Hindlimb muscle (tissue), 1 donor: Measurements from ENCODE around the gene CCL17. TPM values are rescaled to one million over a fixed set of nuclear protein-coding genes. Genes with fewer than 3 reads are reported as not detected.

Experiments
- DNase-seq: peaks from one replicate; pipeline ENCODE4 v3.0.0-alpha.2; 2013
- polyA plus RNA-seq: library from polyadenylated mRNA; unstranded; fragments of 120-200 nt; gene quantifications from one replicate; pipeline ENCODE4 v1.2.1, GENCODE V29; 2013; ENCODE audit not compliant: insufficient read length

CCL17 gene
- polyA plus RNA-seq, 1 donor = not detected

DNA sequence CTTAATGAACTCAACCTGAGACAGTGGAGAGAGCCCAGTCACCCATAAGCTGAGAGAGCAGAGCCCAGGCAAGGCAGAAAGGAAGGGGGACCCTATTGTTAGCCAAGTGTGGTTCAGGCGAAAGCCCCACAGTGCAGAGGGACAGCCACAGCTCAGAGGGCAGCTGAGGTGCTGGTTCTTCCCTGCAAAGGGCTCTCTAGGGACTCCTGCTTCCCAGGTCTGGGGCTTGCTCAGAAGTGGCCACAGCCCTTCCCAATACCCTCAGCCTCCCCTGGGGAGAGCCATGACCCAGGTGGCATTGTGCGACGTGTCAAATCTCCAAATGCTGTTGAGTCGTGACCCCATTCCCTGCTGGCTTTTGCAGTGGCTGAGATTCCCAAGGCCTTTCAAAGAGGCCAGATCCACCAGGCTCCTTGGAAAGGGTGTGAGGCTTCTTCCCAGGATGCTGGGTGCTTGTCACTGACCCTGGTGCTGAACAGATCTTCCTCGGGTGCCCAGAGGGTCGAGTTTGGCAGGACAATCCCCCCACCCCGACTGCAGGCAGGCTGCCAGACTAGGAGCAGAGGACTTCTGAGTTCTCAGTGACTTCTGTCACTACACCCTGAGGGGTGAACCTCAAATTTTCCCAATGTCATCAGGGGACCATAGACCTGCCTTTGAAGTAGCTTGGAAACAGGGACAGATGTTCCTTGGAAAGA, 2.5 kb upstream of the CCL17 start:
- DNase-seq = no peak

DNA sequence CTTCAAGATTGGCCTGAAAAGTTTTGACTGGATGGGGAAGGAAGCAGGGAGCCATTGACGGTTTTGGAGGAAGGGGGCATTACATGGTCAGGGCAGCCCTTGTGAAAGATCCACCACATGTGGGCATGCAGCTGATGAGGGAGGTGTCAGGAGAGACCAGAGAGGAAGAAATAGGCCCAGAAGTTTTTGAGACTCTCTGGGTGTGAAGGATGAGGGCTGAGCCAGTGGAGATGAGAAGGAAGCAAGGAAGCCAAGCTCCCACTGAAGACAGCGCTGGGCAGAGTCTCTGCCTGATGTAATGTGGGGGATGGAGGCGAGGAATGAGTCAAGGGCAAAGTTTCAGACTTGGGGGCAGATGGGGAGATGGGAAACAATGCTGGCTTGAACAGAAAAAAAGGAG, 530 bp downstream of the CCL17 start:
- no peak for DNase-seq

DNA sequence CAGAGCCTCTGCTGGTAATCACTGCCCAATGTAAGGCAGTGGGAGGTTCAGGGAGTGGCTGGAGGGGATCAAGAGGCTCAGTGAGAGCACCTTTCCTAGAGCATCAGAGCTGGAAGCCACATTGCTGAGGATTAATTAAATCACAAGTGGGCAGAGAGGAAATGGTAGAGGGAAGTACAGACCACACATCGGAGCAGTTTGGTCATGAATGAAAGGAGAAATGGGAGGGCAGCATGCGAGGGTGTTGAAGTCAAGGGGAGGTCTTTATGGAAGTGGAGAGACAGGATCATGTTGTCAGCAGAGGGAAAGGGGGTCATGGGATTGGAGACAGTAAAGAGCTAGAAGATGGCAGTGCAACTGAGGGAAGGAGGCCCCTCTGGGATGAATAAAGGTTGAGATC, 2.3 kb downstream of the CCL17 start:
- no peak for DNase-seq

GRCh38 chr16:57407521-57408353, 3.2 kb downstream of the CCL17 start:
- DNase-seq = no peak

DNA sequence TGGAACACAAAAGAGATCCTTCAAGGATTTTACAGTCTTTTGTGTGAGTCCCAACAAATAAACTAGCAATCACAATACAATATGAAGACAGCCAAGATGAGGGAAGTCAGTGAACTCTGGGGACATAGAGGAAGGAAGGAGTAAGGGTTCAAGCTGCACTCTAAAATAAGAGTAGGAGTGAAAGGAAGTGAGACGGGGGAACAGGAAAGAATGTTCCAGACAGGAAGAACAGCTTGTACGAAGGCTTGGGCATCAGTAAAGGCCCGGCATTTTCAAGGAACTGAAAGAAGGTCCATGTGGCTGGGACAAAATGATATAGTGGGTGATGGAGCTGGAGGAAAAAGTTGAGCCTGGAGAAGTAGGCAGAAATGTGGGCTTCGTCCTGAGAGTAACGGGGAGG, 4.5 kb downstream of the CCL17 start:
- DNase-seq = no peak

- no peak for DNase-seq
These were observed 5.5 kb downstream of the CCL17 start for GRCh38 chr16:57409870-57410587.

DNA sequence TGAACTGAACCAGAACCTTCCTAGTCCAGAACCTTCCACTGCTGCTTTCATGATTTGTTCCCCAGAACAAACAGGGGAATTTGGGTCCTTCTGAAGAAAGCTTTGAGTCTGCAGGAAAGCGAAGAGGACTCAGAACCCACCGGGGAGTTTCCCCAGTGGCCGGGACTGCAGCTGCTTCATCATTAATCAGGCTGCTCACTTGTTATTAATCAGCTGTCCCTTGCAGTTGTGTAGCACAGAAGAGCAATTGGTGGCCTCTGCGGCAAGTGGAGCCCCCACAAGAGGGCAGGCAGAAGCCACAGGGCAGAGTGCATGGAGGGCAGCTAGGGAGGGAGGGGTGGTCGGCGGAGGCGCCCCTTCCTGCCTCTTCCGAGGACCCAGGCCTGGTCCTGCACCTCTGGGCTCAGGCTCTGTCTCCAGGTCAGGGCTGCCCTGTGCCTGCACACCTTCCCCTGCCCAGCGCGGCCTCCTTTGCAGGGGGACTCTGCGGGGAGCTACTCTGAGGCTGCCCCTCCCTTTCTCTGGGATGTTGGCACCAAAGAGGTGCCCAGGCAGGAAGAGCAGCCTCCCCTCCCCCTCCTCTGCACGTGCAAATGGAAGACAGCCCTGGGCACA, 6.9 kb downstream of the CCL17 start:
- no peak for DNase-seq

- no peak for DNase-seq
These were observed 8.0 kb downstream of the CCL17 start for GRCh38 chr16:57412584-57412983.

DNA sequence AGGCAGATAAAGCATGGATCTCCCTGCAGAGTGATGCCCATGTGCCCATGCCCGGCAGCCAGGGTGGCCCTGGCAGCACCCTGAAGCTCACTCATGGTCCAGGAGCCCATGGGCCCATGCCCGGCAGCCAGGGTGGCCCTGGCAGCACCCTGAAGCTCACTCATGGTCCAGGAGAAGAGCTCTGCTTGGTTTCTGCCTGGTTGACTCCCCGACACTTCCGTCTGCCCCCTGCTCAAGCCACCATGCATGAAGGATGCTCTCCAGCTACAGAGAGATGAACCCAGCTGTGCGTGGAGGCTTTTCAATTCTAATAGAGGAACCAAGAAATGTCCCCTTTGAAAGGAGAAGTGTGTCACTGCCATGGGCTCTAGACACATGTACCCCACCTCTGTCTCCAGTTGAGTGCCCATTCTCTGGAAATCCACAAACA, 8.7 kb downstream of the CCL17 start:
- DNase-seq = no peak

- no peak for DNase-seq
These were observed 9.2 kb downstream of the CCL17 start for GRCh38 chr16:57413733-57414132.

- no peak for DNase-seq
These were observed 11.5 kb downstream of the CCL17 start for GRCh38 chr16:57416084-57416483.

- no peak for DNase-seq
These were observed 14.9 kb downstream of the CCL17 start for GRCh38 chr16:57419506-57419905.

GRCh38 chr16:57422026-57422944, 17.7 kb downstream of the CCL17 start:
- DNase-seq = peak; percentile 71

GRCh38 chr16:57423152-57423551, 18.6 kb downstream of the CCL17 start:
- no peak for DNase-seq

DNA sequence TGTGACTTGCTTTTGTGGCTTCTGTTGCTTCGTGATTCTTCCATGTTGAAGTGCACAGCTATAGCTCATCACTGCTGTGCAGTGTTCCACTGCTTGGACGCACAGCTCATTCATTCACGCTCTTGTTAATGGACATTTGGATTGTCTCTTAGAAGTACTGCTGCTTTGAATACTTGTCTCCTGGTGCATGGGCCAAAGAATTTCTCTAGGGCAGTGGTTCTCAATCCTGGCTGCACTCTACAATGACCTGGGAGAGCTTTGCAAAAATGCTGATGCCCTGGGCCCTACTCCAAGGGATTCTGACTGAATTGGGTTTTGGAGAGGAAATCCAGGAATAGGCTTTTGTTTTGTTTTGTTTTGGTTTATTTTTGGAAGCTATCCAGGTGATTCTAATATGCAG, 20.0 kb downstream of the CCL17 start:
- no peak for DNase-seq

GRCh38 chr16:57426356-57426755, 21.8 kb downstream of the CCL17 start:
- DNase-seq = no peak

- DNase-seq = no peak
These were observed 22.7 kb downstream of the CCL17 start for GRCh38 chr16:57427307-57427706.

GRCh38 chr16:57427824-57428223, 23.3 kb downstream of the CCL17 start:
- no peak for DNase-seq

- DNase-seq = no peak
These were observed 26.4 kb downstream of the CCL17 start for GRCh38 chr16:57430955-57431354.

DNA sequence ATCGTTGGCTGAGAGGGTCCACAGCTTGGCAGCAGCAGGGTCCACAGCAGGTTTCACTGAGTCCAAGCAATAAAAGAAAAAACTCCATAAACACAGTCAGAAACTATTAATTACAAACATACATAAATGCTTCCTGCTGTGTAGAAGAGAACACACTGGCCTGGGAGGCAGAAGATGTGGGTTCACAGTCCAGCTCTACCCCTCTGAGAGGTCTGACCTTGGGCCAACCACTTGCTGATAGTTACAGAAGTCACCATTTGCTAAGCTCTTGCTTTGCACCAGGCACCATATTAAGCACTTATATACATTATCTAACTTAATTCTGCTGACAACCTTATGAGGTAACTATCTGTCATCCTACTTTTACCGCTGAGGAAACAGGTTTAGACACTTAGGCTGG, 27.9 kb downstream of the CCL17 start:
- no peak for DNase-seq

- no peak for DNase-seq
These were observed 28.4 kb downstream of the CCL17 start for GRCh38 chr16:57432989-57433388.

- DNase-seq = no peak
These were observed 29.4 kb downstream of the CCL17 start for GRCh38 chr16:57434003-57434402.
